Measurements from ENCODE around the gene NKAIN1.
"Not testable (repeated sequence)": the region's sequence is repeated elsewhere in the genome, so short reads cannot be mapped to it uniquely, and the experiment has no call there.

Gene NKAIN1

GRCh38 chr1:31239653-31240241 lies at the start of gene NKAIN1:
NKAIN1 (minus strand) TSS chr1:31239887; CDS start chr1:31239547, 340 bp downstream.
- no peak for DNase-seq
- in situ Hi-C loops (cut with MboI; ENCODE audit: low pct_unique_long_range_greater_than_20kb, low sequenced_read_pairs), result no loop called here

GRCh38 chr1:31289021-31289420 lies 49.3 kb upstream of the NKAIN1 start:
- in situ Hi-C loops (cut with MboI; ENCODE audit: low pct_unique_long_range_greater_than_20kb, low sequenced_read_pairs), result no loop called here
- no peak for DNase-seq

- DNase-seq; in situ Hi-C loops (cut with MboI; ENCODE audit: low pct_unique_long_range_greater_than_20kb, low sequenced_read_pairs): not testable (repeated sequence)
These were observed 48.1 kb upstream of the NKAIN1 start for GRCh38 chr1:31287791-31288190.

GRCh38 chr1:31282426-31282825 lies 42.7 kb upstream of the NKAIN1 start:
- DNase-seq; in situ Hi-C loops (cut with MboI; ENCODE audit: low pct_unique_long_range_greater_than_20kb, low sequenced_read_pairs): not testable (repeated sequence)

- DNase-seq, result no peak
- in situ Hi-C loops (cut with MboI; ENCODE audit: low pct_unique_long_range_greater_than_20kb, low sequenced_read_pairs), result no loop called here
These were observed 33.9 kb upstream of the NKAIN1 start for GRCh38 chr1:31273619-31274018.

- DNase-seq, result no peak
- in situ Hi-C loops (cut with MboI; ENCODE audit: low pct_unique_long_range_greater_than_20kb, low sequenced_read_pairs), result no loop called here
These were observed 32.7 kb upstream of the NKAIN1 start for GRCh38 chr1:31272369-31272768.

- DNase-seq, result no peak
- in situ Hi-C loops (cut with MboI; ENCODE audit: low pct_unique_long_range_greater_than_20kb, low sequenced_read_pairs), result no loop called here
These were observed 26.9 kb upstream of the NKAIN1 start for GRCh38 chr1:31266547-31266946.

GRCh38 chr1:31264790-31265386 lies 25.2 kb upstream of the NKAIN1 start:
- DNase-seq, result no peak
- in situ Hi-C loops (cut with MboI; ENCODE audit: low pct_unique_long_range_greater_than_20kb, low sequenced_read_pairs), result no loop called here

GRCh38 chr1:31263408-31263807 lies 23.7 kb upstream of the NKAIN1 start:
- DNase-seq, result no peak
- in situ Hi-C loops (cut with MboI; ENCODE audit: low pct_unique_long_range_greater_than_20kb, low sequenced_read_pairs), result no loop called here

- DNase-seq; in situ Hi-C loops (cut with MboI; ENCODE audit: low pct_unique_long_range_greater_than_20kb, low sequenced_read_pairs): not testable (repeated sequence)
These were observed 22.7 kb upstream of the NKAIN1 start for GRCh38 chr1:31262393-31262792.

GRCh38 chr1:31261916-31262315 lies 22.2 kb upstream of the NKAIN1 start:
- no peak for DNase-seq
- in situ Hi-C loops (cut with MboI; ENCODE audit: low pct_unique_long_range_greater_than_20kb, low sequenced_read_pairs), result no loop called here

- no peak for DNase-seq
- in situ Hi-C loops (cut with MboI; ENCODE audit: low pct_unique_long_range_greater_than_20kb, low sequenced_read_pairs), result no loop called here
These were observed 20.1 kb upstream of the NKAIN1 start for GRCh38 chr1:31259746-31260145.

- in situ Hi-C loops (cut with MboI; ENCODE audit: low pct_unique_long_range_greater_than_20kb, low sequenced_read_pairs), result no loop called here
- no peak for DNase-seq
These were observed 18.9 kb upstream of the NKAIN1 start for GRCh38 chr1:31258581-31258980.

GRCh38 chr1:31257213-31257612 lies 17.5 kb upstream of the NKAIN1 start:
- no peak for DNase-seq
- in situ Hi-C loops (cut with MboI; ENCODE audit: low pct_unique_long_range_greater_than_20kb, low sequenced_read_pairs), result no loop called here

GRCh38 chr1:31249854-31250253 lies 10.2 kb upstream of the NKAIN1 start:
- no peak for DNase-seq
- in situ Hi-C loops (cut with MboI; ENCODE audit: low pct_unique_long_range_greater_than_20kb, low sequenced_read_pairs), result no loop called here

GRCh38 chr1:31248276-31248675 lies 8.6 kb upstream of the NKAIN1 start:
- no peak for DNase-seq
- in situ Hi-C loops (cut with MboI; ENCODE audit: low pct_unique_long_range_greater_than_20kb, low sequenced_read_pairs), result no loop called here

- in situ Hi-C loops (cut with MboI; ENCODE audit: low pct_unique_long_range_greater_than_20kb, low sequenced_read_pairs), result no loop called here
- DNase-seq, result no peak
These were observed 4.6 kb upstream of the NKAIN1 start for GRCh38 chr1:31244326-31244725.

GRCh38 chr1:31243501-31244286 lies 4.0 kb upstream of the NKAIN1 start:
- DNase-seq, result no peak
- in situ Hi-C loops (cut with MboI; ENCODE audit: low pct_unique_long_range_greater_than_20kb, low sequenced_read_pairs), result no loop called here

GRCh38 chr1:31241321-31241720 lies 1.6 kb upstream of the NKAIN1 start:
- in situ Hi-C loops (cut with MboI; ENCODE audit: low pct_unique_long_range_greater_than_20kb, low sequenced_read_pairs), result no loop called here
- DNase-seq, result no peak

GRCh38 chr1:31238986-31239613 lies 587 bp downstream of the NKAIN1 start:
- peak; percentile 45 for DNase-seq
- in situ Hi-C loops (cut with MboI; ENCODE audit: low pct_unique_long_range_greater_than_20kb, low sequenced_read_pairs), result no loop called here

Data from KBM-7 (cell line).